MM.1S (cell line): ENCODE measurements around the gene PRSS56.

Experiments used
- DNase-seq: peaks from one replicate; pipeline ENCODE4 v3.0.0-alpha.2; 2015
- H2AFZ ChIP-seq: fragments of 300-600 bp; sonication (generic); 2 replicates; pipeline ENCODE4 v1.6.0; 2016; ENCODE audit warnings: antibody characterized with exemption, low read length
- H3F3A ChIP-seq: fragments of 300-600 bp; sonication (generic); 2 replicates; pipeline ENCODE4 v1.6.1; 2016; ENCODE audit warnings: mild to moderate bottlenecking, antibody characterized with exemption, low read length, moderate library complexity, mixed read lengths; ENCODE audit not compliant: insufficient read depth
- H3K27ac ChIP-seq: fragments of 300-600 bp; sonication (generic); 2 replicates; pipeline ENCODE4 v1.5.1; 2016; ENCODE audit warnings: mild to moderate bottlenecking, low read length
- H3K27me3 ChIP-seq: fragments of 300-600 bp; sonication (generic); replicated peaks from 2 replicates; pipeline ENCODE4 v1.6.0; 2016; ENCODE audit warnings: low read length; ENCODE audit not compliant: insufficient read depth
- H3K36me3 ChIP-seq: fragments of 300-600 bp; sonication (generic); replicated peaks from 2 replicates; pipeline ENCODE4 v1.6.1; 2016; ENCODE audit warnings: mild to moderate bottlenecking, low read length, mixed read lengths; ENCODE audit not compliant: insufficient read depth
- H3K4me1 ChIP-seq: fragments of 300-600 bp; sonication (generic); 2 replicates; pipeline ENCODE4 v1.6.1; 2016; ENCODE audit warnings: low read length, mixed read lengths
- H3K4me2 ChIP-seq: fragments of 300-600 bp; sonication (generic); 2 replicates; pipeline ENCODE4 v1.6.0; 2016; ENCODE audit warnings: low read depth, low read length
- H3K4me3 ChIP-seq: fragments of 300-600 bp; sonication (generic); 2 replicates; pipeline ENCODE4 v1.5.1; 2016; ENCODE audit warnings: low read length, mixed read lengths
- H3K79me2 ChIP-seq: fragments of 300-600 bp; sonication (generic); 2 replicates; pipeline ENCODE4 v1.6.1; 2016; ENCODE audit warnings: mixed run types, low read length, mixed read lengths
- H3K9ac ChIP-seq: fragments of 300-600 bp; sonication (generic); 2 replicates; pipeline ENCODE4 v1.6.1; 2016; ENCODE audit warnings: low read length, mixed read lengths
- H3K9me2 ChIP-seq: fragments of 300-600 bp; sonication (generic); replicated peaks from 2 replicates; pipeline ENCODE4 v1.6.1; 2016; ENCODE audit warnings: mild to moderate bottlenecking, low read length, mixed read lengths; ENCODE audit not compliant: insufficient read depth
- H3K9me3 ChIP-seq: fragments of 300-600 bp; sonication (generic); replicated peaks from 2 replicates; pipeline ENCODE4 v1.6.1; 2016; ENCODE audit warnings: mild to moderate bottlenecking, low read length, mixed read lengths; ENCODE audit not compliant: insufficient read depth
- H4K20me1 ChIP-seq: fragments of 300-600 bp; sonication (generic); 2 replicates; pipeline ENCODE4 v1.6.1; 2016; ENCODE audit warnings: mild to moderate bottlenecking, low read length, moderate library complexity, mixed read lengths; ENCODE audit not compliant: insufficient read depth
- EZH2 ChIP-seq: fragments of 300-600 bp; sonication (generic); optimal IDR thresholded peaks from 2 replicates; pipeline ENCODE3; 2017; ENCODE audit warnings: low read depth, mild to moderate bottlenecking, antibody characterized with exemption, low read length, mixed read lengths
- EZH2phosphoT487 ChIP-seq: fragments of 300-600 bp; sonication (generic); IDR thresholded peaks from 2 replicates; pipeline ENCODE4 v1.6.1; 2018; ENCODE audit warnings: antibody characterized with exemption, low read length
- TF ChIP-seq, protein P1 (sequence below): fragments of 300-600 bp; sonication (generic); IDR thresholded peaks from 2 replicates; pipeline ENCODE4 v1.5.1; 2016; ENCODE audit warnings: antibody characterized with exemption, low read length, mixed read lengths

Gene PRSS56

DNA sequence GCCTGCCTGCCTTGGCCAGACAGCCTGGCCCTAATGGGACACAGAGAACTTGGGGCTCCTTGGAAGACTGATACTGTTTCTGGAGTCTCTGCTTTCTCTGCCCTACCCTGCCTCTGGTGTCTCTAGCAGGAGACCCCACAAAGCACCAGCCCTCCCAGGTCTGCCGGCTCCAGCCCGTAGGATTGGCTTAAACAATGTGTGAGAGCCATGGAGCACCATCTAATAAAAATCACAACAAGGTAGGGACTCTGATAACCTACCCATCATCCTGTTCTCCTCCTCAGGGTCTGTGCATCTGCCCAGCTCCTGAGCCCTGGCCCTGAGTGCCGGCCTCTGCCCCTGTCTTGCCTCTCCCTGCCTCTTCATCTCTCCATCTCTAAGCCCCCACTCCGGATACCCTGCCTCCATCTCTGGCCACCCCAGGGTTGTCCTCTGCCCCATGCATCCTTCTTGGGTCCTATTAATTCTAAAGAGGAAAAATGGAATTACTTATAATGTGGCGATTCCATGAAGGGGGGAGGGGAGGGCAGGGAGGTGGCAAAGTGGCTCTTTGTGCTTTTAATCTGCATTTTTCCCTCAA, 31.4 kb upstream of the PRSS56 start:
- no peaks in the 10 kb centered on the region for H3K79me2 ChIP-seq
- H3K4me2 ChIP-seq: no peak overlapping the region
- no peaks in the 10 kb centered on the region for H3K9me2 ChIP-seq
- H3K27me3 ChIP-seq: peaks cover 9% of the 10 kb centered on the region
- H3F3A ChIP-seq: no peaks in the 10 kb centered on the region
- no peak for DNase-seq
- H3K27ac ChIP-seq: no peak overlapping the region
- no peak for TF ChIP-seq EZH2phosphoT487
- TF ChIP-seq EZH2: no peak
- TF ChIP-seq, protein P1, sequence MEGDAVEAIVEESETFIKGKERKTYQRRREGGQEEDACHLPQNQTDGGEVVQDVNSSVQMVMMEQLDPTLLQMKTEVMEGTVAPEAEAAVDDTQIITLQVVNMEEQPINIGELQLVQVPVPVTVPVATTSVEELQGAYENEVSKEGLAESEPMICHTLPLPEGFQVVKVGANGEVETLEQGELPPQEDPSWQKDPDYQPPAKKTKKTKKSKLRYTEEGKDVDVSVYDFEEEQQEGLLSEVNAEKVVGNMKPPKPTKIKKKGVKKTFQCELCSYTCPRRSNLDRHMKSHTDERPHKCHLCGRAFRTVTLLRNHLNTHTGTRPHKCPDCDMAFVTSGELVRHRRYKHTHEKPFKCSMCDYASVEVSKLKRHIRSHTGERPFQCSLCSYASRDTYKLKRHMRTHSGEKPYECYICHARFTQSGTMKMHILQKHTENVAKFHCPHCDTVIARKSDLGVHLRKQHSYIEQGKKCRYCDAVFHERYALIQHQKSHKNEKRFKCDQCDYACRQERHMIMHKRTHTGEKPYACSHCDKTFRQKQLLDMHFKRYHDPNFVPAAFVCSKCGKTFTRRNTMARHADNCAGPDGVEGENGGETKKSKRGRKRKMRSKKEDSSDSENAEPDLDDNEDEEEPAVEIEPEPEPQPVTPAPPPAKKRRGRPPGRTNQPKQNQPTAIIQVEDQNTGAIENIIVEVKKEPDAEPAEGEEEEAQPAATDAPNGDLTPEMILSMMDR: no peak
- H2AFZ ChIP-seq: no peak overlapping the region
- H3K4me3 ChIP-seq: no peak overlapping the region
- H3K4me1 ChIP-seq: no peaks in the 10 kb centered on the region
- no peaks in the 10 kb centered on the region for H3K9me3 ChIP-seq
- H4K20me1 ChIP-seq: no peaks in the 10 kb centered on the region
- no peak overlapping the region for H3K9ac ChIP-seq
- no peaks in the 10 kb centered on the region for H3K36me3 ChIP-seq

DNA sequence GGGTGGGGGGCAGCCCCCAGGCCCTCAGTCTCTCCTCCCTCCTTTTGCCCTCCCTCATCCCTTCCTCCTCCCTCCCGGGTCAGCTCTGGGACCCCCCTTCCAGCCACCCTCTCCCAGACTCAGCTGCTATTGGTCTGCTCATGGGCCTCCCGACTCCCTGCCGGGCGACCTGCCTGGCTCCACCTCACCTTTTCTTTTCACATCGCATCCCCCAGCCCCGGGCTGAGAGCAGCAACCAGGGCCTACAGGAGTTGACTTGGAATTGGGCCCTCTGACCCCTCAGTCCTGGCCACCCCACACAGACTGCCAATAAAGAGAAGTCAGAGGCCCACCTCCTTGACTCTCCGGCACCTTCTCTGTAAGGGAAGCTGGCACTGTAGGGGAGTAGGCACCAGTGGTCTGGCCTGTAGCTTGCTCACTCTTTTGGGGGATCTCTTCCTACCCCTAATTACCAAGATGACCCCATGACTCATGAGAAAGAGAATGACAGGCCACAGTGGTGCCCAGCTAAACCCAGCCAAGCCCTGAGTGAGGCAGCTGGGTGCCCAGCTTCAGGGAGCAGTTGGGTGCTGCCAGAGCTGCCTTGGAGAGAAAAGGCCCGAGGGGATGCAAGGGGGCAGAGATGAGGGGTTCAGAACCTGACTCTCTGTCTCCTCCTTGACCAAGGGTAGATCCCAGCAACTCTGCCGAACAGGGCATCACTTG, 30.5 kb upstream of the PRSS56 start:
- no peaks in the 10 kb centered on the region for H3K9me2 ChIP-seq
- no peak for TF ChIP-seq EZH2
- TF ChIP-seq, protein P1: no peak
- TF ChIP-seq EZH2phosphoT487: no peak
- no peaks in the 10 kb centered on the region for H3K9me3 ChIP-seq

DNA sequence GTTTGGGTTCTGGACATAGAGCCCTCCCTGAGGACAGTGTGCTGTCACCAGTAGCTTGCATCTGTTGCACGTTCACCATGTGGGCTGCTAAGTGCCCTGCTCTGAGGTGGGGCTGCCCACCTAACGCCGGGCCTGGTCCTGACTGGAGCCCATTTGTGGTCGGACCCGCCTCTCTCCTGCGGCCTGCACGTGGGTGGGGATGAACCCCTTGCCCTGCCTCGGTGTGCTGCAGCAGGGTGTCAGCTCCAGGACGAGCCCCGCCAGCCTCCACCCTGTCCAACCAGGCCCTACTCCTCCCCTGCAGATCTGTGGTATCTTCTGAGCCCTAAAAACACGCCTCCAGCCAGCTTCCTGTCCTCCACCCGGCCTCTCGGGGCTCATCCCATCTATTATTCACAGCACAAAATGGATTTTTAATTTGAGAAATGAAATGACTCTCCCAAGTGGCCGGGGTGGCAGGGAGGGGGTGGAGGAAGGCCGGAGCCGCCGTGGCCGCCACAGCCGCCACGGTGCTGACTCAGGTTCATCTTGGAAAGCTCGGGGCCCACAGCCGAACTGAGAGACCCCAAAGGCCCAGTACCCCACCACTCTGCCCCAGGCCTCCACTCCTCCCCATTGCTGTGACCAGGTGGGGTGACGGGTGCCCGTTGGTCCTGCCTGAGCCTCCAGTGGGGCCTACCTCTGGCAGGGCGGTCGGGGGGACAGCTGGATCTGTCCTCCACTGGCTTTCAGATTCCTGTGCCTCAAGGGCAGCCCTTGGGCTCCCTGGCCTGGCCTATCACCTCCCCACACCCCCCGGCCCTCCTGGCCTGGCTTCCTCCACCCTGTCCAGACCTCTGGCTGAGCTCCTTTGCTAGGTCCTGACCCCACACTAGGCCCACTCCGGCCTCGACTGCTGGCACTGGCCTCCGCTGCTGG, 29.7 kb upstream of the PRSS56 start:
- no peaks in the 10 kb centered on the region for H4K20me1 ChIP-seq
- H3K27ac ChIP-seq: no peak overlapping the region
- H3K9ac ChIP-seq: no peak overlapping the region
- H3K27me3 ChIP-seq: peaks cover 9% of the 10 kb centered on the region
- H3K4me2 ChIP-seq: no peak overlapping the region
- H3K4me3 ChIP-seq: no peak overlapping the region
- H3K79me2 ChIP-seq: no peaks in the 10 kb centered on the region
- no peak overlapping the region for H2AFZ ChIP-seq
- H3K36me3 ChIP-seq: no peaks in the 10 kb centered on the region
- H3K9me2 ChIP-seq: no peaks in the 10 kb centered on the region
- no peaks in the 10 kb centered on the region for H3K9me3 ChIP-seq
- DNase-seq: no peak
- H3F3A ChIP-seq: no peaks in the 10 kb centered on the region
- H3K4me1 ChIP-seq: no peaks in the 10 kb centered on the region
- no peak for TF ChIP-seq EZH2phosphoT487

More for the DNA sequence above, 30.5 kb upstream of the PRSS56 start:
- Histone ChIP-seq H3K79me2 (no peaks in the 10 kb centered on the region), H3K9ac (no peak overlapping the region), H3K4me3 (no peak overlapping the region), H3K4me1 (no peaks in the 10 kb centered on the region), H2AFZ (no peak overlapping the region), H3F3A (no peaks in the 10 kb centered on the region), H3K27ac (no peak overlapping the region), H3K4me2 (no peak overlapping the region), H3K27me3 (peaks cover 9% of the 10 kb centered on the region), H4K20me1 (no peaks in the 10 kb centered on the region), H3K36me3 (no peaks in the 10 kb centered on the region)
- DNase-seq: no peak
